ENCODE measurements around the gene HES7.

DNA sequence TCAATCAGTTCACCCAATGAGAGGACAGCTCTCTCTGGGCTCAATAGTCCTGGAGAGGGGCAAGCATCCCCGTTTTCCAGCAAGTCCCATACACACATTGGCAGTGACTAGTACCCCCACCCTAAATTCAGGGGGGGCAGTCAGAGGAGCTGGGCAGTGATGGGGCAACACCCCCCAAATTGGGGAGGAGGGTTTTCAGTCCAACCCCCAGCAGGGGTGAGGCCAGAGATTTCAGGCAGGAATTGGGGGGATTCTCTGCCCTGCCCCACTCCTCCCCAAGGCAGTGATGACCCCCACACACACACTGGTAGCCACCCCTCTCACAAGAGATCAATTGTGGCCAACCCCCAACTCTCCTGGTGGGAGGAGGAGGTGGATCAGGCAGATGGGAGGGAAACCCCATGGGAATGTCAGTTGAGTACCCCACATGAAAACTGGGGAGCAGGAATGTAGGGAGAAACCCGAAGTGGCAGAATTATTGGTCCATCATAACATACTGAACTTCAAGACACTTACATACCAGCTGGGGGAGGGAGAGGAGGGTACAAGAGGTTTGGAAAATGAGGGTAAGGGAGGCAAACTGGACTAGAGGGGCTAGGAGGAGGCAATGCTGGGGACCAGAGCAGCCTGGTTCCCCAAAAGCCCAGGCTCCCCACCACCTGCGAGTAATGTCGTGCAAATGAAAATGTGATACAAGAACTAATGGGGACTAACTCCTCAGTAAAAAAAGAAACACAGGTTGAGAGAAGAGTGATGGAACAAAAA, 35.7 kb upstream of the HES7 start:
- TF ChIP-seq POLR2AphosphoS5 (IDR thresholded peaks at IDR 0.05), result no peak
- no peak for TF ChIP-seq SMC3 (conservative IDR thresholded peaks at IDR 0.05; ENCODE audit: poor library complexity)
- TF ChIP-seq CTCF (IDR thresholded peaks at IDR 0.05; ENCODE audit: poor library complexity, severe bottlenecking), result no peak
- TF ChIP-seq, protein P1, sequence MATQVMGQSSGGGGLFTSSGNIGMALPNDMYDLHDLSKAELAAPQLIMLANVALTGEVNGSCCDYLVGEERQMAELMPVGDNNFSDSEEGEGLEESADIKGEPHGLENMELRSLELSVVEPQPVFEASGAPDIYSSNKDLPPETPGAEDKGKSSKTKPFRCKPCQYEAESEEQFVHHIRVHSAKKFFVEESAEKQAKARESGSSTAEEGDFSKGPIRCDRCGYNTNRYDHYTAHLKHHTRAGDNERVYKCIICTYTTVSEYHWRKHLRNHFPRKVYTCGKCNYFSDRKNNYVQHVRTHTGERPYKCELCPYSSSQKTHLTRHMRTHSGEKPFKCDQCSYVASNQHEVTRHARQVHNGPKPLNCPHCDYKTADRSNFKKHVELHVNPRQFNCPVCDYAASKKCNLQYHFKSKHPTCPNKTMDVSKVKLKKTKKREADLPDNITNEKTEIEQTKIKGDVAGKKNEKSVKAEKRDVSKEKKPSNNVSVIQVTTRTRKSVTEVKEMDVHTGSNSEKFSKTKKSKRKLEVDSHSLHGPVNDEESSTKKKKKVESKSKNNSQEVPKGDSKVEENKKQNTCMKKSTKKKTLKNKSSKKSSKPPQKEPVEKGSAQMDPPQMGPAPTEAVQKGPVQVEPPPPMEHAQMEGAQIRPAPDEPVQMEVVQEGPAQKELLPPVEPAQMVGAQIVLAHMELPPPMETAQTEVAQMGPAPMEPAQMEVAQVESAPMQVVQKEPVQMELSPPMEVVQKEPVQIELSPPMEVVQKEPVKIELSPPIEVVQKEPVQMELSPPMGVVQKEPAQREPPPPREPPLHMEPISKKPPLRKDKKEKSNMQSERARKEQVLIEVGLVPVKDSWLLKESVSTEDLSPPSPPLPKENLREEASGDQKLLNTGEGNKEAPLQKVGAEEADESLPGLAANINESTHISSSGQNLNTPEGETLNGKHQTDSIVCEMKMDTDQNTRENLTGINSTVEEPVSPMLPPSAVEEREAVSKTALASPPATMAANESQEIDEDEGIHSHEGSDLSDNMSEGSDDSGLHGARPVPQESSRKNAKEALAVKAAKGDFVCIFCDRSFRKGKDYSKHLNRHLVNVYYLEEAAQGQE (IDR thresholded peaks at IDR 0.05; ENCODE audit: borderline replicate concordance), result no peak
- no peak for TF ChIP-seq TAF1 (IDR thresholded peaks at IDR 0.05; ENCODE audit: low read depth)
- no peak for TF ChIP-seq EP300 (conservative IDR thresholded peaks at IDR 0.05; ENCODE audit: poor library complexity, severe bottlenecking)
- TF ChIP-seq EZH2 (IDR thresholded peaks at IDR 0.05; ENCODE audit: borderline replicate concordance, insufficient read depth, low read length, poor library complexity, severe bottlenecking), result no peak
- TF ChIP-seq RAD21 (conservative IDR thresholded peaks at IDR 0.05), result no peak
- no peak for TF ChIP-seq MXI1 (conservative IDR thresholded peaks at IDR 0.05; ENCODE audit: poor library complexity, severe bottlenecking)

Measured in neural cell (in vitro differentiated cells).